HFF-Myc (cell line): ENCODE data around the gene PACS1.

Experiments used
- DNase-seq: peaks from one replicate; pipeline ENCODE4 v3.0.0-alpha.2; 2011; ENCODE audit warnings: low read depth; ENCODE audit errors: extremely low read depth
- H3K4me3 ChIP-seq: replicated peaks from 2 replicates; pipeline ENCODE4 v1.5.1; 2011; ENCODE audit warnings: low read depth, mild to moderate bottlenecking, control low read depth, low read length
- TF ChIP-seq, protein P1 (sequence below): IDR thresholded peaks from 2 replicates; pipeline ENCODE4 v1.5.1; 2012; ENCODE audit warnings: mild to moderate bottlenecking, low read depth, low read length, control low read depth; ENCODE audit errors: missing control alignments

The PACS1 gene

GRCh38 chr11:66264383-66264782 lies 194.3 kb downstream of the PACS1 start:
- no peak for DNase-seq
- TF ChIP-seq, protein P1, sequence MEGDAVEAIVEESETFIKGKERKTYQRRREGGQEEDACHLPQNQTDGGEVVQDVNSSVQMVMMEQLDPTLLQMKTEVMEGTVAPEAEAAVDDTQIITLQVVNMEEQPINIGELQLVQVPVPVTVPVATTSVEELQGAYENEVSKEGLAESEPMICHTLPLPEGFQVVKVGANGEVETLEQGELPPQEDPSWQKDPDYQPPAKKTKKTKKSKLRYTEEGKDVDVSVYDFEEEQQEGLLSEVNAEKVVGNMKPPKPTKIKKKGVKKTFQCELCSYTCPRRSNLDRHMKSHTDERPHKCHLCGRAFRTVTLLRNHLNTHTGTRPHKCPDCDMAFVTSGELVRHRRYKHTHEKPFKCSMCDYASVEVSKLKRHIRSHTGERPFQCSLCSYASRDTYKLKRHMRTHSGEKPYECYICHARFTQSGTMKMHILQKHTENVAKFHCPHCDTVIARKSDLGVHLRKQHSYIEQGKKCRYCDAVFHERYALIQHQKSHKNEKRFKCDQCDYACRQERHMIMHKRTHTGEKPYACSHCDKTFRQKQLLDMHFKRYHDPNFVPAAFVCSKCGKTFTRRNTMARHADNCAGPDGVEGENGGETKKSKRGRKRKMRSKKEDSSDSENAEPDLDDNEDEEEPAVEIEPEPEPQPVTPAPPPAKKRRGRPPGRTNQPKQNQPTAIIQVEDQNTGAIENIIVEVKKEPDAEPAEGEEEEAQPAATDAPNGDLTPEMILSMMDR: no peak
- H3K4me3 ChIP-seq: no peak overlapping the region

- TF ChIP-seq, protein P1: peak; percentile 56
- no peak for DNase-seq
- H3K4me3 ChIP-seq: no peak overlapping the region
Measured at GRCh38 chr11:66264914-66265313, 194.8 kb downstream of the PACS1 start.

- H3K4me3 ChIP-seq: no peak overlapping the region
- no peak for DNase-seq
- TF ChIP-seq, protein P1: no peak
Measured at GRCh38 chr11:66265531-66266377, 195.7 kb downstream of the PACS1 start.

DNA sequence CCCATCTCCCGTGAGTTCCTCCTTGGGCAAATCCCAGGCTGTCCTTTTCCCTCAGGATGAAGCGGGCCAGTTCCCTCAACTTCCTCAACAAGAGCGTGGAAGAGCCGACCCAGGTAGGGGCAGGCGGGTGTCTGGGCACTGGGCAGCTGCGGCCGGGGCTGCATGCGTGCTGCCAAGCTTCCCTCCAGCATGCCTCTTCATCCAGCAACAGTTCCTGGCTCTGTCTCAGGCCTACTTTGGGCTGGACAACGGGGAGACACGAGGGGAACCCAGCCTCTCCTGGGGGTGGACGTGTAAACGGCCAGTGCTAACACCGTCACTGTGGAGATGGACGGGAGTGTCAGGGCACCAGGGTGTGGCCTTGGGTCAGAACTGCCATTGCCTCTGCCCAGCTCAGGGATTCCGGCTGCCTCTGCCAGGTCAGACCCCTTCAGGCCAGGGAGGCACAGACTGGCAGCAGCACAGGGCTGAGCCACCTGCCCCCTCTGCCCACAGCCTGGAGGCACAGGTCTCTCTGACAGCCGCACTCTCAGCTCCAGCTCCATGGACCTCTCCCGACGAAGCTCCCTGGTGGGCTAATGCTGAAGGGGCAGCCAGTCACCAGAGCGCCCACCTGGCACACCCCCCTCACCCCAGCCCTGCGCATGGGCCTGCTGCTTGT lies 196.4 kb downstream of the PACS1 start:
- peak overlapping the region; percentile 98 for H3K4me3 ChIP-seq
- TF ChIP-seq, protein P1: no peak
- DNase-seq: no peak

DNA sequence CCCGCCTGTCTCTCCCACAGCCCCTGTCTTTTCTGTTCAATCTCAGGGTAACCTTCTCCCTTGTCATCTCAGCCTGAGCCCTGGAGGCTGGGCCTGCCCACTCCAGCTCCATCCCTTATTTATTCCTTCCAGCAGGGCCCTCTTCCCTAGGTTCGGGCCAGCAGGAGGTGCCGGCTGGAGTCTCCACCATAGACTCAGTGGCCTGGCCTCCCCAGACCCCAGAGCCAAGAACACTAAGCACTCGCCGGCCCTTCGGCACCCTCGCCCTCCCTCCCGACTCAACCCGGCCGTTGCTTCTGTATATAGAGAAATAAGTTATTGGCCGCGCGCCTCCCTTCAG lies 196.9 kb downstream of the PACS1 start:
- no peak for DNase-seq
- peak overlapping the region; percentile 98 for H3K4me3 ChIP-seq
- TF ChIP-seq, protein P1: no peak

GRCh38 chr11:66267379-66268243 lies 197.5 kb downstream of the PACS1 start:
- TF ChIP-seq, protein P1: no peak
- peak overlapping the region; percentile 98 for H3K4me3 ChIP-seq
- peak; percentile 48 for DNase-seq
